Sigmoid colon (tissue), 4 donors: Measurements from ENCODE around the gene CD52.

Experiments
- POLR2A ChIP-seq, 2 donors: fragments of 450-650 bp; IDR thresholded peaks; one replicate each; pipeline ENCODE4 v1.6.1; 2016; ENCODE audit warnings: antibody characterized with exemption in 2 of 2, mild to moderate bottlenecking in 2 of 2, moderate library complexity in 2 of 2
- POLR2AphosphoS5 ChIP-seq, 4 donors: sonication (generic); formaldehyde crosslinking; IDR thresholded peaks; one replicate each; pipeline ENCODE4 v1.6.1; 2017; ENCODE audit warnings: antibody characterized with exemption in 4 of 4
- TF ChIP-seq, protein P1 (sequence below), 4 experiments: fragments of 450-650 bp in 3 of 4; fragments of 200-600 bp in 1 of 4; IDR thresholded peaks; one replicate each; pipeline ENCODE4 v1.5.1; 2016 to 2019; ENCODE audit warnings: antibody characterized with exemption in 4 of 4, mild to moderate bottlenecking in 3 of 4, moderate library complexity in 2 of 4

DNA sequence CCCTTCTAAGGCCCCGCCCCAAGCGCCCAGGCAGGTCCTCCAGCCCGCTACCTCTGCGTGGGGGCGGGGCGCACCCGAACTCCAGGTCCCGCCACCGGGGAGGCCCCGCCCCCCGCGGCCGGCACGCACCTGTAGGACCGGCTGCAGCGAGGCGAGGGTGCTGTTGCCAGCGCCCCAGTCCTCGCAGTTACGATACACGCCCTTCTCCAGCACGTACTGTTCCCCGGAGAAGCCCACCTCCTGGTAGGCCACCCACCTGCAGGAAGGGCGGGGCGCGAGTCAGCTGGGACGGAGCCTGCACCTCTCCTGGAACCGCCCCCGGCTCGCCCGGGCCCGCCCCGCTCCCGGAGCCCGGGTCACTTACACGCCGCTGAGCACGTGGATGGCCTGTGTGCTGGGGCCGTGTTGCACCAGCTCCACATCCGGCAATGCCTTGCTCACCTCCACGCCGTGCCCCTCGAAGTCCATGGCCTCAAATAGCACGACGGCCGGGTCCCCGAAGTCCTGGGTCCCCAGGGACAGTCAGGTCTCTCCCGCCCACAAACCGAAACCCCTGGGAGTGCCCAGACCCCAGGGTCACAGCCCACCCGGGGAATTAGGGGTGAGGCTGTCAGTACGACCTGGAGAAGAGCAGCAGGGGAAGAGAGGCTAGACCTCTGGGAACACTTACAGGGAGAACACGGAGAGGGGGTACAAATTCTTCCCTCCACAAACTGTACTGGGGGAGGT, 18.9 kb downstream of the CD52 start:
- TF ChIP-seq POLR2AphosphoS5 (IDR thresholded peaks at IDR 0.05) (no peak), POLR2A (IDR thresholded peaks at IDR 0.05) (no peak)
- TF ChIP-seq, protein P1, sequence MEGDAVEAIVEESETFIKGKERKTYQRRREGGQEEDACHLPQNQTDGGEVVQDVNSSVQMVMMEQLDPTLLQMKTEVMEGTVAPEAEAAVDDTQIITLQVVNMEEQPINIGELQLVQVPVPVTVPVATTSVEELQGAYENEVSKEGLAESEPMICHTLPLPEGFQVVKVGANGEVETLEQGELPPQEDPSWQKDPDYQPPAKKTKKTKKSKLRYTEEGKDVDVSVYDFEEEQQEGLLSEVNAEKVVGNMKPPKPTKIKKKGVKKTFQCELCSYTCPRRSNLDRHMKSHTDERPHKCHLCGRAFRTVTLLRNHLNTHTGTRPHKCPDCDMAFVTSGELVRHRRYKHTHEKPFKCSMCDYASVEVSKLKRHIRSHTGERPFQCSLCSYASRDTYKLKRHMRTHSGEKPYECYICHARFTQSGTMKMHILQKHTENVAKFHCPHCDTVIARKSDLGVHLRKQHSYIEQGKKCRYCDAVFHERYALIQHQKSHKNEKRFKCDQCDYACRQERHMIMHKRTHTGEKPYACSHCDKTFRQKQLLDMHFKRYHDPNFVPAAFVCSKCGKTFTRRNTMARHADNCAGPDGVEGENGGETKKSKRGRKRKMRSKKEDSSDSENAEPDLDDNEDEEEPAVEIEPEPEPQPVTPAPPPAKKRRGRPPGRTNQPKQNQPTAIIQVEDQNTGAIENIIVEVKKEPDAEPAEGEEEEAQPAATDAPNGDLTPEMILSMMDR (IDR thresholded peaks at IDR 0.05) = no peak
